WI38 (cell line): Measurements from ENCODE around the gene RAB17.

Experiments used
- H3K4me3 ChIP-seq: 2 replicates; pipeline ENCODE4 v1.5.1; 2011; ENCODE audit warnings: low read depth, mild to moderate bottlenecking, control low read depth, low read length
- CTCF ChIP-seq: IDR thresholded peaks from 2 replicates; pipeline ENCODE4 v1.5.1; 2012; ENCODE audit warnings: low read depth, mild to moderate bottlenecking, control low read depth, low read length

RAB17 gene

GRCh38 chr2:237568121-237568660 is 22.3 kb downstream of the RAB17 start:
- no peak overlapping the region for H3K4me3 ChIP-seq
- TF ChIP-seq CTCF, result no peak

GRCh38 chr2:237567276-237568029 is 23.1 kb downstream of the RAB17 start:
- no peak for TF ChIP-seq CTCF
- H3K4me3 ChIP-seq, result no peak overlapping the region

- no peak within 1 kb of the TSS for H3K4me3 ChIP-seq
- TF ChIP-seq CTCF, result no peak
Observed at GRCh38 chr2:237566401-237567235, 23.9 kb downstream of the RAB17 start, which contains the start of gene PRLH. PRLH (plus strand) TSS chr2:237566574; CDS start chr2:237566574, 0 bp downstream.

GRCh38 chr2:237565974-237566373 is 24.6 kb downstream of the RAB17 start:
- no peak overlapping the region for H3K4me3 ChIP-seq
- TF ChIP-seq CTCF, result no peak

- H3K4me3 ChIP-seq, result no peak overlapping the region
- TF ChIP-seq CTCF, result no peak
Observed at GRCh38 chr2:237564526-237565131, 25.9 kb downstream of the RAB17 start.

GRCh38 chr2:237563816-237564215 is 26.7 kb downstream of the RAB17 start:
- no peak overlapping the region for H3K4me3 ChIP-seq
- TF ChIP-seq CTCF, result no peak
